HK-2 (cell line): Measurements from ENCODE around the gene EMP3.
"Not testable (repeated sequence)": the region's sequence is repeated elsewhere in the genome, so short reads cannot be mapped to it uniquely, and the experiment has no call there.

ENCODE experiments used
- DNase-seq: peaks from one replicate; pipeline ENCODE4 v3.0.0-alpha.2; 2018; ENCODE audit not compliant: unreplicated experiment

EMP3 gene

GRCh38 chr19:48325265-48325910 lies at the start of gene EMP3:
Gene EMP3, plus strand, starts transcription at chr19:48325552. Its CDS starts 1,293 bp downstream, at chr19:48326845.
- peak; percentile 84 for DNase-seq

- no peak for DNase-seq
Observed at GRCh38 chr19:48279747-48280146, 45.6 kb upstream of the EMP3 start.

GRCh38 chr19:48283908-48284307 lies 41.4 kb upstream of the EMP3 start:
- DNase-seq, result no peak

GRCh38 chr19:48284896-48285295 lies 40.5 kb upstream of the EMP3 start:
- DNase-seq, result no peak

GRCh38 chr19:48287748-48288147 lies 37.6 kb upstream of the EMP3 start:
- DNase-seq, result no peak

- peak; percentile 72 for DNase-seq
Observed at GRCh38 chr19:48290401-48290770, 35.0 kb upstream of the EMP3 start.

- peak; percentile 88 for DNase-seq
Observed at GRCh38 chr19:48290771-48291488, 34.4 kb upstream of the EMP3 start.

GRCh38 chr19:48291489-48291815 lies 33.9 kb upstream of the EMP3 start:
- not testable (repeated sequence) for DNase-seq

GRCh38 chr19:48292798-48293197 lies 32.6 kb upstream of the EMP3 start:
- peak; percentile 66 for DNase-seq

- DNase-seq, result no peak
Observed at GRCh38 chr19:48295458-48295857, 29.9 kb upstream of the EMP3 start.

GRCh38 chr19:48296963-48297734 lies 28.2 kb upstream of the EMP3 start:
- DNase-seq, result no peak

- no peak for DNase-seq
Observed at GRCh38 chr19:48297975-48298374, 27.4 kb upstream of the EMP3 start.

- DNase-seq, result no peak
Observed at GRCh38 chr19:48301886-48302599, 23.3 kb upstream of the EMP3 start.

GRCh38 chr19:48302600-48302959 lies 22.8 kb upstream of the EMP3 start:
- DNase-seq, result no peak

- no peak for DNase-seq
Observed at GRCh38 chr19:48303367-48303766, 22.0 kb upstream of the EMP3 start.

GRCh38 chr19:48303866-48304265 lies 21.5 kb upstream of the EMP3 start:
- no peak for DNase-seq

- no peak for DNase-seq
Observed at GRCh38 chr19:48308631-48309586, 16.4 kb upstream of the EMP3 start.

GRCh38 chr19:48309731-48310130 lies 15.6 kb upstream of the EMP3 start:
- not testable (repeated sequence) for DNase-seq

GRCh38 chr19:48310227-48310626 lies 15.1 kb upstream of the EMP3 start:
- DNase-seq, result no peak

- DNase-seq, result no peak
Observed at GRCh38 chr19:48311384-48311783, 14.0 kb upstream of the EMP3 start.

GRCh38 chr19:48315712-48316111 lies 9.6 kb upstream of the EMP3 start:
- DNase-seq, result no peak

GRCh38 chr19:48317708-48317960 lies 7.7 kb upstream of the EMP3 start:
- DNase-seq, result not testable (repeated sequence)
